ENCODE results near the gene IFT74. TPM values are rescaled to one million over a fixed set of nuclear protein-coding genes. Genes with fewer than 3 reads are reported as not detected.
A peak's percentile ranks its signal among the peaks of the same experiment; 100 is the strongest.

The IFT74 gene
- total and polyA plus RNA-seq, 12 donors, result 5.8 to 13.4 (median 10.9) TPM

DNA sequence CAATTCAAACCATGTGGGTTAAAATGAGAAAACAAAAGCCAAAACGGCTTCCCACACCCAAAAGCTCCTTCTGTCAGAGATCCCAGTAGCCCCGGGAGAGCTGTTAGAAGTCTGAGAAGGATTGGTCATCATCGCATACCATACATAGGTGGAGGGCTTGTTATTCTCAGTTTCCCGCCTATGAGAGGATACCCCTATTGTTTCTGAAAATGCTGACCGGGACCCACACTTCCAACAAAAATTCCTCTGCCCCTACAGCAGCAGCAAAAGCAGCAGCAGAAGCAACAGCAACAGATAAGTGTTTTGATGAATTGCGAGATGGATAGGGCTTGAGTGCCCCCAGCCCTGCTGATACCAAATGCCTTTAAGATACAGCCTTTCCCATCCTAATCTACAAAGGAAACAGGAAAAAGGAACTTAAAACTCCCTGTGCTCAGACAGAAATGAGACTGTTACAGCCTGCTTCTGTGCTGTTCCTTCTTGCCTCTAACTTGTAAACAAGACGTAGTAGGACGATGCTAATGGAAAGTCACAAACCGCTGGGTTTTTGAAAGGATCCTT lies 152.8 kb downstream of the IFT74 start, which contains the start of gene TEK:
TSS of gene TEK (plus strand) at position 245 of the 561 bp plus-strand sequence. CDS start 366 bp downstream, outside the sequence.
- peak; percentile 36 to 76 (median 60) for ATAC-seq
- Histone ChIP-seq H3K27ac (peak within 1 kb of the TSS; percentile 1 to 92 (median 76)), H3K27me3 (no peaks in the 10 kb centered on the region), H3K36me3 (no peaks in the 10 kb centered on the region), H3K4me1 (peaks cover 0 to 19% (median 0%) of the 10 kb centered on the region in 9 donors), H3K4me3 (peak within 1 kb of the TSS; percentile 18 to 63 (median 51)), H3K9me3 (no peaks in the 10 kb centered on the region)
- peak in 1 of 2 donors; percentile 14 for DNase-seq
- WGBS, 2 donors, result 19 to 24% methylated on average over 9 of the region's 9 CpGs
- no peak for TF ChIP-seq CTCF (IDR thresholded peaks at IDR 0.05)
- intact Hi-C loops (cut with DNase I), result no loop called here

DNA sequence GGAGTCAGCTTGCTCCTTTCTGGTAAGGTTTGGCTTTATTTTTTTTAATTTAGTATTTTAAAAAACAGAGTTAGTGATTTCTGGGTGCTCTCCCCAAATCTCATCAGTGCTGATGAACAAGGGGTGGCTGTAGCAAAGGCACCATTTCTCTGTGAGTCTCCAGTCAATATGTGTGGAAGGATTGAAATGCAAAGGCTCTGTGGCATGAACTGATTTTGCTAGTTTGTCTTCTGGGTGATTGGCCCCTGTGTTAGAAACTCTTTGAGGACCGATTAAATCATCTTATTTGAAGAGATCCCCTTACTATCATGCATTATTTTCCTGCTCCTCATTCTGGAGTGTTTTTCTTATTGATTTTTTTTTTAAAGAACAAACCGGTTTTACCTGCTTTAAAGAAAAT lies 153.4 kb downstream of the IFT74 start:
- intact Hi-C loops (cut with DNase I), result loop anchor here in 1 of 10 donors (5.0 kb wide), 1 partner anchor 83 kb away; no protein-coding TSS in a partner anchor
- WGBS, 2 donors, result 51 to 52% methylated on average over 2 of the region's 2 CpGs
- DNase-seq (no peak), ATAC-seq (no peak)
- Histone ChIP-seq H3K36me3 (no peaks in the 10 kb centered on the region), H3K27me3 (no peaks in the 10 kb centered on the region), H3K4me1 (peaks cover 0 to 20% (median 0%) of the 10 kb centered on the region in 9 donors), H3K9me3 (no peaks in the 10 kb centered on the region), H3K27ac (peak overlapping the region; percentile 1 to 92 (median 76)), H3K4me3 (peak overlapping the region; percentile 18 to 63 (median 51))
- no peak for TF ChIP-seq CTCF (IDR thresholded peaks at IDR 0.05)

DNA sequence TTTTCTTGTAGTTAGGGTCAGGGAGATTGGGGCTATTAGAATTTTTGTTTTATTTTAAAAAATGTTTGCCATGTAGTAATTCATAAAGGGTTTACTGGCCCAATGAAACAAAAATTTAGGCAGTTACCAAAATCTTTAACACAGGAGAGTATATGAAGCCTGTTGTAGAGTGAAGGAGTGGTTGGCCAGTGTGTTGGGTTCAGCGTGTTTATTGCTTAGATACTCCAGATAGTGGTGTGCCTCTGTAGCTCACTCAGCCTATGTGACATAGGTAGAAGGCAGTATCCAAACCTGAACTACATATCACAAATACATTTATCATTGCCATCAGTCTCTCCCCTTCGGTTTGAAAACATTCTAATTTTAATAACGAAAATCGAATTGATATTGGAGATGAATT lies 154.0 kb downstream of the IFT74 start:
- 58 to 60% methylated on average over 4 of the region's 4 CpGs for WGBS, 2 donors
- TF ChIP-seq CTCF (IDR thresholded peaks at IDR 0.05), result no peak
- H3K4me3 ChIP-seq, result peak overlapping the region; percentile 18 to 63 (median 51)
- no peaks in the 10 kb centered on the region for H3K36me3 ChIP-seq
- DNase-seq, result no peak
- peak overlapping the region in 9 of 10 donors; percentile 9 to 92 (median 78) for H3K27ac ChIP-seq
- ATAC-seq, result peak in 1 of 8 donors; percentile 39
- H3K4me1 ChIP-seq, result peaks cover 0 to 20% (median 0%) of the 10 kb centered on the region in 9 donors
- intact Hi-C loops (cut with DNase I), result loop anchor here in 1 of 10 donors (5.0 kb wide), 1 partner anchor 82 kb away; no protein-coding TSS in a partner anchor
- no peaks in the 10 kb centered on the region for H3K9me3 ChIP-seq
- no peaks in the 10 kb centered on the region for H3K27me3 ChIP-seq

- no peak for TF ChIP-seq CTCF (IDR thresholded peaks at IDR 0.05)
- DNase-seq (peak in 1 of 2 donors; percentile 18), ATAC-seq (peak; percentile 15 to 79 (median 71))
- Histone ChIP-seq H3K27ac (peak overlapping the region; percentile 9 to 92 (median 76)), H3K27me3 (no peaks in the 10 kb centered on the region), H3K36me3 (no peaks in the 10 kb centered on the region), H3K4me1 (peaks cover 0 to 35% (median 4%) of the 10 kb centered on the region in 9 donors), H3K4me3 (peak overlapping the region in 7 of 10 donors; percentile 18 to 63 (median 56)), H3K9me3 (no peaks in the 10 kb centered on the region)
- WGBS, 2 donors, result 55 to 69% methylated on average over 2 of the region's 2 CpGs
- intact Hi-C loops (cut with DNase I), result loop anchor here in 1 of 10 donors (5.0 kb wide), 1 partner anchor 80 kb away; no protein-coding TSS in a partner anchor
These were observed 156.0 kb downstream of the IFT74 start for GRCh38 chr9:27112235-27112634.

Other genes starting within 250 kb of the IFT74 start
- gene CAAP1, start 63.6 kb upstream of the IFT74 start, total RNA-seq, result 1 to 10 TPM; 4.1 to 9.9 (median 7.6) TPM
- gene CAAP1, start 63.6 kb upstream of the IFT74 start, polyA plus RNA-seq, result 10 to 100 TPM in 1 of 2 donors, 1 to 10 TPM in 1; 4.6 to 12.2 TPM
- gene PLAA, start 9.2 kb upstream of the IFT74 start, total RNA-seq, result 10 to 100 TPM; 30.9 to 40.4 (median 34.9) TPM
- gene PLAA, start 9.2 kb upstream of the IFT74 start, polyA plus RNA-seq, result 10 to 100 TPM in 1 of 2 donors, 1 to 10 TPM in 1; 9.1 to 14.8 TPM
- gene LRRC19, start 49.3 kb downstream of the IFT74 start, total RNA-seq, result not detected
- gene LRRC19, start 49.3 kb downstream of the IFT74 start, polyA plus RNA-seq, result not detected
- gene TEK, start 152.8 kb downstream of the IFT74 start, total RNA-seq, result 10 to 100 TPM; 12.1 to 33.1 (median 17.7) TPM
- gene TEK, start 152.8 kb downstream of the IFT74 start, polyA plus RNA-seq, result 10 to 100 TPM in 1 of 2 donors, 1 to 10 TPM in 1; 6.7 to 14.0 TPM